ENCODE results near the gene PXDN. TPM values are rescaled to one million over a fixed set of nuclear protein-coding genes. Genes with fewer than 3 reads are reported as not detected.

Gene PXDN
- total and polyA plus RNA-seq, 2 donors (not counting 3 experiments of a cell fraction or from before 2014, with no cell fraction given) = 231 to 308 TPM

- Histone ChIP-seq H2AFZ (ENCODE audit: low read depth, low read length) (no peak overlapping the region), H3K79me2 (ENCODE audit: control insufficient read depth, insufficient read depth, low read length) (no peaks in the 10 kb centered on the region), H3K27ac (ENCODE audit: insufficient read depth, low read depth, low read length) (no peak overlapping the region), H3K9me1 (replicated peaks; ENCODE audit: control insufficient read depth, extremely low read depth, insufficient read depth, low read length) (no peaks in the 10 kb centered on the region), H3K4me3 (replicated peaks in 1 of 3; ENCODE audit: insufficient read depth in 1 of 3, low read depth in 1 of 3, low read length in 3 of 3) (no peak overlapping the region), H3K27me3 (ENCODE audit: control insufficient read depth in 2 of 2, insufficient read depth in 2 of 2, low read length in 2 of 2) (no peaks in the 10 kb centered on the region), H3K36me3 (ENCODE audit: control insufficient read depth in 2 of 2, extremely low read depth in 1 of 2, insufficient read depth in 2 of 2, low read length in 2 of 2) (no peaks in the 10 kb centered on the region), H3K4me1 (ENCODE audit: control insufficient read depth, extremely low read depth, insufficient read depth, low read length) (peaks cover 18% of the 10 kb centered on the region), H3K9ac (replicated peaks; ENCODE audit: extremely low read depth, insufficient read depth, low read length) (no peak overlapping the region), H3K9me3 (replicated peaks; ENCODE audit: control insufficient read depth, insufficient read depth, low read length) (no peaks in the 10 kb centered on the region), H3K4me2 (ENCODE audit: insufficient read depth, low read length) (no peak overlapping the region), H4K20me1 (replicated peaks; ENCODE audit: control insufficient read depth, extremely low read depth, insufficient read depth, low read length) (no peaks in the 10 kb centered on the region)
- POLR2A ChIA-PET = no interaction called here
- dilution Hi-C loops (cut with MboI; ENCODE audit: extremely low pct_ligation_motif_present, low sequenced_read_pairs) = no loop called here
- TF ChIP-seq FOS (IDR thresholded peaks at IDR 0.05; ENCODE audit: borderline replicate concordance, insufficient read depth, low read length) (no peak), POLR2A (IDR thresholded peaks at IDR 0.05; ENCODE audit: low read depth, low read length) (no peak), JUN (IDR thresholded peaks at IDR 0.05; ENCODE audit: borderline replicate concordance, insufficient read depth, insufficient read length, low read depth) (no peak), MYC (IDR thresholded peaks at IDR 0.05; ENCODE audit: low read depth, low read length) (no peak), EZH2 (IDR thresholded peaks at IDR 0.05; ENCODE audit: borderline replicate concordance, low read depth, low read length, severe bottlenecking) (no peak), MAX (IDR thresholded peaks at IDR 0.05; ENCODE audit: insufficient read depth, insufficient read length) (no peak), CTCF (IDR thresholded peaks at IDR 0.05; ENCODE audit: extremely low read depth in 1 of 2, insufficient read depth in 1 of 2, low read depth in 1 of 2, low read length in 2 of 2) (no peak), POLR2AphosphoS5 (IDR thresholded peaks at IDR 0.05; ENCODE audit: insufficient read depth, low read depth, low read length) (no peak), GATA2 (IDR thresholded peaks at IDR 0.05; ENCODE audit: insufficient read depth, insufficient read length, low read depth, low read length) (no peak)
- no TSS peak for BruUV-seq (replicated peaks)
- FAIRE-seq = no peak
- CTCF ChIA-PET = interaction anchor here (2.4 to 2.6 kb wide), 3 partner anchors 14 to 127 kb away, joined by 8 to 17 read pairs (median 16); no protein-coding TSS in a partner anchor
- DNase-seq (ENCODE audit: low read depth, low spot score) = no peak
- intact Hi-C loops (cut with micrococcal nuclease) = loop anchor here (2.0 kb wide), 1 partner anchor 61 kb away; no protein-coding TSS in a partner anchor
Measured at GRCh38 chr2:1623906-1624445, 120.3 kb downstream of the PXDN start.
